GM12865 (cell line): ENCODE measurements around the gene LHX4.

Experiments used
- DNase-seq: peaks from one replicate; pipeline ENCODE4 v3.0.0; 2010; ENCODE audit warnings: low read depth
- H3K4me3 ChIP-seq: 2 replicates; pipeline ENCODE4 v1.5.1; 2011; ENCODE audit warnings: mild to moderate bottlenecking, low read depth, low read length, control low read depth
- TF ChIP-seq, protein P1 (sequence below): IDR thresholded peaks from 2 replicates; pipeline ENCODE4 v1.5.1; 2011; ENCODE audit warnings: low read length, control low read depth, low read depth, inconsistent platforms; ENCODE audit not compliant: insufficient read depth; ENCODE audit errors: missing control alignments

LHX4 gene

DNA sequence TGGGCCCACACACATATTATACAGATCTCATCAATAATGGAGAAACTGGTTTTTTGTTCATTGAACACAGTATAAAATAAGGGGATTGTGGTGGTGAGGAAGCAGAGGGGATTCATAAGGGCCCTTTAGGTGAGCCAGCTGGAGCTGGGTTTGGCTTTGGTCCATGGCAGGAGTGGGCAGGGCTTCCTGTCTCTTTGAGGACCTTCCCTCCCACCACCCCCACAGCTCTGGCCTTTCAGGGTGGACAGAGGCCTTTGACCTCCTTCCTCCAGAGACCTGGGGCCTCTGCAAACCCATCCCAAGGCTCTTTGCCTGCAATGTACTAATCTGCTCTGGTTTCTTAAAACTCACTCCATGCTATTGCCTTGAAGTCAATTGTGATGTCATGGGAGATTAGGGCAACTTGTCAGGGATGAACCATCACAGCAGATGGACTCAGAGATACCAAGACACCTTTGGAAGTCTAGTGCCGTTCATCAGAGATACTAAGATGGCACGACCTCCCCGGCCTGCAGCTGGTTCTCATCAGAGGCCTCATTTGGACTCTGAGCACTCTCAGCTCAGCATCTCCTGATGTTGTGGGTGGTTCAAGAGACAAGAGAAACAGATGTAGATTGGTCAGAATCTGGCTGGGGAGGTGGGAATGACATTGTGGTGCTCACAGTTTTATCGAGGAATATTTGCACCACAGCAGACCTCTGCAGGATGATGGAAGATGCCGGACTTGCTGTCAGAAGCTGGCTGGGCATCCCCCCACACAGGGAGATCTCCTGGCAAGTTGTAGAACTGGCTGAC is 37.9 kb downstream of the LHX4 start:
- no peak overlapping the region for H3K4me3 ChIP-seq
- no peak for DNase-seq
- TF ChIP-seq, protein P1, sequence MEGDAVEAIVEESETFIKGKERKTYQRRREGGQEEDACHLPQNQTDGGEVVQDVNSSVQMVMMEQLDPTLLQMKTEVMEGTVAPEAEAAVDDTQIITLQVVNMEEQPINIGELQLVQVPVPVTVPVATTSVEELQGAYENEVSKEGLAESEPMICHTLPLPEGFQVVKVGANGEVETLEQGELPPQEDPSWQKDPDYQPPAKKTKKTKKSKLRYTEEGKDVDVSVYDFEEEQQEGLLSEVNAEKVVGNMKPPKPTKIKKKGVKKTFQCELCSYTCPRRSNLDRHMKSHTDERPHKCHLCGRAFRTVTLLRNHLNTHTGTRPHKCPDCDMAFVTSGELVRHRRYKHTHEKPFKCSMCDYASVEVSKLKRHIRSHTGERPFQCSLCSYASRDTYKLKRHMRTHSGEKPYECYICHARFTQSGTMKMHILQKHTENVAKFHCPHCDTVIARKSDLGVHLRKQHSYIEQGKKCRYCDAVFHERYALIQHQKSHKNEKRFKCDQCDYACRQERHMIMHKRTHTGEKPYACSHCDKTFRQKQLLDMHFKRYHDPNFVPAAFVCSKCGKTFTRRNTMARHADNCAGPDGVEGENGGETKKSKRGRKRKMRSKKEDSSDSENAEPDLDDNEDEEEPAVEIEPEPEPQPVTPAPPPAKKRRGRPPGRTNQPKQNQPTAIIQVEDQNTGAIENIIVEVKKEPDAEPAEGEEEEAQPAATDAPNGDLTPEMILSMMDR = no peak

DNA sequence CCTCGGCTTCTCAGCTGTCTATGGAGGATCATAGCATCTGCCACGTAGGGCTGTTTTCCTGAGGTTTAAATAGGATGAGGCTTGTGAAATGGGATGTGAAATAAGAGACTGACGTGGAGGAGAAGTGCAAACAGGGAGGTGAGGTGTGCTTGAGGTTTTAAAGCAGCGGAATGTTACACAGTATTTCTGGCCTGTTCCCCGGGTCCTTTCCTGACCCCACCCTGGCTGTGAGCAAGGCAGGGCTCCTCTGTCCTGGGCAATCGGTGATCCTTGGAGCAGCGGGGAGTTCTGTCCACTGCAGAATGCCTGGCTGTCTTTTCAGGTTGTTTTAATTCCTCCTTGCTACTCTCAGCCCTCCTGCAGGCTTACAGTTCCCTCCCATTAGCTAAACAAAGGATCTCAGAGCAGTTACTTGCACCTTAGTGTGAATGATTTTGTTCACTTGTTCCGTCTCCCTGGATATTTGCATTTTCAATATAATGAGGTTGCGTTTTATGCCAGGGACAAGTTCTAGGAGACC is 38.6 kb downstream of the LHX4 start:
- DNase-seq = no peak
- TF ChIP-seq, protein P1 = no peak
- no peak overlapping the region for H3K4me3 ChIP-seq

DNA sequence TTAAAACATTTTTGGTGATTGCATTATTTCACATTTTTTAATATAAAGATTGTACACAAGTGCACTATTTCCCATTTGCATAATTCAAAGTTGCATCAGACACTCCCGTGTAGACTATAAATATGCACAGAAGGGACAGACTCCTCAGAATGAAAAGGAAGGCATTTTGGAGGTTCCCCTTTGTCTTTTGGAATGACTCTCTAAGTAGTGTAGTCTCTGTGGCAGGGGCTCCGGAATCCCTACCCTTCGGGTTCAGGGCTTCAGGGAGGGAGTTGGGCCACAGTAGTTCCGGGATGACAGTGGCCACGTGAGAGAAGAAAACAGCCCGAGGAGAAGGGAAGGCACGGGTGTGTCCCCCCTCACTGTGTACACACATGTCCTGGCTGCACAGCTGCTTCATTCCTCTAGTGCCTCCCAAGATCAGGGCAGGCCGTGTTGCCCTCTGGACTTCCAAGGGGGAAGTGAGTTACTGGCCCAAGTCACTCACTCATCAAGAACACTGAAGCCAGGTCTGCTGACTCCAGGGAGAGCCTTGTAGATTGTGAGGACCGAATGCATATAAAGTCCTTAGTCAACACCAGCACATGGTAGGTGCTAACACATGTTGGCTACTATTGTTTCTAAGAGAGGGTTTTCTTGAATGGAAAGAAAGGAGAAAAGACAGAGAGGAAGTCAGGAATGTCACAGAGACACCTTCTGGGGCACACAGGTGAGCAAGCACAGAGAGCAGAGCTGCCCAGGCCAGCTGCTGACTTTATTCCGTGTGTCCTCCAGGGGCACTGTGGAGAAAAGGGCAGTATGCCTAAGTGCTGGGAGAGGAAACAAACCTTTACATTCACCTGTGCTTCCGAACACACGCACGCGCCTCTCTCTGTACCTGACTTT is 39.8 kb downstream of the LHX4 start:
- TF ChIP-seq, protein P1 = no peak
- H3K4me3 ChIP-seq = no peak overlapping the region
- no peak for DNase-seq

DNA sequence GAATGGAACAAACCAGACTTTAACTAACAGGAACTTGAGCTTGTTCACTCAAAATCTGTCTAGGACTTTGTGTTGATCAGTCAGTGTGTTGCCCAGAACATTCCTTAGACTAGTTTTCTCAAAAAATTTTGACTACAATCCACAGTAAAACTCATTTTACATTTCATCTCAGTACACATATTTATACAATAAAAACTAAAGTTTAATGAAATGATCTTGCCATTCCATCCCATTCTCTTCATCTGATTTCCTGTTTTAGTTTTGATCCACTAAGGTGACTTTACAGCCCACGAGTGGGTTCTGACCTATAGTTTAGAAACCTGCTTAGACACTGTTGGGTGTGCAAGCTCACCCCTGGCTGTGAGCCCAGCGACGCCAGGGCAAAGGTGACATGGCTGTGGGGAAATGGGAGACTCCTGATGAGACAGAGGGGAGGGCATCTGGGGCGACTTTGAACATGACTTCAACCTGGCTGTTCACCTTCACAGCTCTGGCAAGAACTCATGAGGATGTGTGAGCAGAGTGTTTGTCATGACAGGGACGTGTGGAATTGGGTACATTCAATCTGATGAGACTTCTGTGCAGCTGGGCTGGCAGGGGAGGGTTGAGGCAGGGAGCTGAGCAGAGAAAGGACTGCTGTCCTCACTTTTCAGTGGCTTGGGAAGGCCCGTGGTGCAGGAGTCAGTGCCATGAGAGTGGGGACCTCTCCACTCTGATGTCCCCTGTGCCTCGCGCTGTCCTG is 40.6 kb downstream of the LHX4 start:
- TF ChIP-seq, protein P1 = no peak
- DNase-seq = no peak
- H3K4me3 ChIP-seq = no peak overlapping the region

DNA sequence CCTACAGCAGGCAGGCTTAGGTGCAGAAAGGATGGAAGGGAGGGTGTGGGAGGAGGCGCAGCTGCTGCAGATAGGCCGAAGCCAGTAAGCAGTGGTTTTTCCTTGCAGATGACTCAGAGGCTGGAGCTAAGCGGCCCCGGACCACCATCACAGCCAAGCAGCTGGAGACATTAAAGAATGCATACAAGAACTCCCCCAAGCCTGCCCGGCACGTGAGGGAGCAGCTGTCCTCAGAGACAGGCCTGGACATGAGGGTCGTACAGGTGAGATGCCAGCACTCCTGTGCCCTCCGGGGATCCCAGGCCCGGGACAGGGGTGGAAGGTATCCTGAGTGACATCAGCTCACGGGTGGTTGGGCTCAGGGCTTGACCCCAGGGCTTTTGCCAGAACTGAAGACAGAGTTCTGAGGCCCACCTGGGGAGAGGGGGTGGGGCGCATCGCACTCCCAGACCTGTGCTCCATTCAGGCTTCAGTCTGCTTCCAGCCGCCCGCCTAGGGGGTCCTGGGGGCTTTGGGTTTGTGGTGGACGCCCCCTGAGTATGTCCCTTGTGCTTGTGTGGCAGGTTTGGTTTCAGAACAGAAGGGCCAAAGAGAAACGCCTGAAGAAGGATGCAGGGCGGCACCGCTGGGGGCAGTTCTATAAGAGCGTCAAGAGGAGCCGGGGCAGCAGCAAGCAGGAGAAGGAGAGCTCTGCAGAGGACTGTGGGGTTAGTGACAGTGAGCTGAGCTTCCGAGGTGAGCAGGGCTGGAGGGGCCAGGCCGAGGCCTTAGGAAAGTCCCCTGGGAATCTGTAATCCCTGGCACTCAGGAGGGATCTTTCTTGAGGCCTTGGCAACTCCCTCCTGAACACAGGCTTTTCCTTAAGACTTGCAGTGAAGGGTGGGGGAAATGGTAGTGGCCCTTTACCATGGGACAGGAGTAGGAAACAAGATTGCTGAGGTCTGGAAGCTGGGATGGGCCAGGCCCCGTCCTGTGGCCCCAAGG is 41.5 kb downstream of the LHX4 start:
- no peak overlapping the region for H3K4me3 ChIP-seq
- TF ChIP-seq, protein P1 = no peak
- DNase-seq = no peak
